ENCODE results near the gene TOP2B.

The TOP2B gene, protein sequence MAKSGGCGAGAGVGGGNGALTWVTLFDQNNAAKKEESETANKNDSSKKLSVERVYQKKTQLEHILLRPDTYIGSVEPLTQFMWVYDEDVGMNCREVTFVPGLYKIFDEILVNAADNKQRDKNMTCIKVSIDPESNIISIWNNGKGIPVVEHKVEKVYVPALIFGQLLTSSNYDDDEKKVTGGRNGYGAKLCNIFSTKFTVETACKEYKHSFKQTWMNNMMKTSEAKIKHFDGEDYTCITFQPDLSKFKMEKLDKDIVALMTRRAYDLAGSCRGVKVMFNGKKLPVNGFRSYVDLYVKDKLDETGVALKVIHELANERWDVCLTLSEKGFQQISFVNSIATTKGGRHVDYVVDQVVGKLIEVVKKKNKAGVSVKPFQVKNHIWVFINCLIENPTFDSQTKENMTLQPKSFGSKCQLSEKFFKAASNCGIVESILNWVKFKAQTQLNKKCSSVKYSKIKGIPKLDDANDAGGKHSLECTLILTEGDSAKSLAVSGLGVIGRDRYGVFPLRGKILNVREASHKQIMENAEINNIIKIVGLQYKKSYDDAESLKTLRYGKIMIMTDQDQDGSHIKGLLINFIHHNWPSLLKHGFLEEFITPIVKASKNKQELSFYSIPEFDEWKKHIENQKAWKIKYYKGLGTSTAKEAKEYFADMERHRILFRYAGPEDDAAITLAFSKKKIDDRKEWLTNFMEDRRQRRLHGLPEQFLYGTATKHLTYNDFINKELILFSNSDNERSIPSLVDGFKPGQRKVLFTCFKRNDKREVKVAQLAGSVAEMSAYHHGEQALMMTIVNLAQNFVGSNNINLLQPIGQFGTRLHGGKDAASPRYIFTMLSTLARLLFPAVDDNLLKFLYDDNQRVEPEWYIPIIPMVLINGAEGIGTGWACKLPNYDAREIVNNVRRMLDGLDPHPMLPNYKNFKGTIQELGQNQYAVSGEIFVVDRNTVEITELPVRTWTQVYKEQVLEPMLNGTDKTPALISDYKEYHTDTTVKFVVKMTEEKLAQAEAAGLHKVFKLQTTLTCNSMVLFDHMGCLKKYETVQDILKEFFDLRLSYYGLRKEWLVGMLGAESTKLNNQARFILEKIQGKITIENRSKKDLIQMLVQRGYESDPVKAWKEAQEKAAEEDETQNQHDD (N-terminal part only)

DNA sequence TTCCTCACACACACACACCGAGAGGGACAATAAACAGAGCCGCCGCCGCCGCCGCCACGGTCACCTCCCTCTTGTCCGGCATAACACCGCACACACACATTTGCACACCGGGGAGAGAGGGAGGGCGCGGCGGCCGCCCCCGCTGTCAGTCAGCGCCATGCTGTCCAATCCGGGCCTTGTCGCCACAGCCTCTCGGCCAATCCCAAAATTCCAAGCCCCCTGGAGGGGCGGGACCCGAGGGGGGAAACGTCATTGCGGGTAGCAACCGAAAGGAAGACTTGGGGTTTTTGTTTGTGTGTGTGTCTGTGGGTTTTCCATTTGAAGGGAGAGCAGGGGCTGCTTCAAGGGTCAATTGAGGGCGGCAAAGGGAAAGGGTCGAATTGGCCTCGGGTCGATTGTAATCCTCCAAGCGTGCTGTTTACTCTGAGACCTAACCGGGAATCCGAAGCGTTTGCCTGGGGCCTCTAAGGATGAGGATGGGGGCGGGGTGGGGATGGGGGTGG lies at the start of gene TOP2B:
TOP2B (minus strand) TSS at position 96 of the 503 bp plus-strand sequence. CDS start 610 bp downstream, outside the sequence.
- DNase-seq: peak; percentile 90 to 96

DNA sequence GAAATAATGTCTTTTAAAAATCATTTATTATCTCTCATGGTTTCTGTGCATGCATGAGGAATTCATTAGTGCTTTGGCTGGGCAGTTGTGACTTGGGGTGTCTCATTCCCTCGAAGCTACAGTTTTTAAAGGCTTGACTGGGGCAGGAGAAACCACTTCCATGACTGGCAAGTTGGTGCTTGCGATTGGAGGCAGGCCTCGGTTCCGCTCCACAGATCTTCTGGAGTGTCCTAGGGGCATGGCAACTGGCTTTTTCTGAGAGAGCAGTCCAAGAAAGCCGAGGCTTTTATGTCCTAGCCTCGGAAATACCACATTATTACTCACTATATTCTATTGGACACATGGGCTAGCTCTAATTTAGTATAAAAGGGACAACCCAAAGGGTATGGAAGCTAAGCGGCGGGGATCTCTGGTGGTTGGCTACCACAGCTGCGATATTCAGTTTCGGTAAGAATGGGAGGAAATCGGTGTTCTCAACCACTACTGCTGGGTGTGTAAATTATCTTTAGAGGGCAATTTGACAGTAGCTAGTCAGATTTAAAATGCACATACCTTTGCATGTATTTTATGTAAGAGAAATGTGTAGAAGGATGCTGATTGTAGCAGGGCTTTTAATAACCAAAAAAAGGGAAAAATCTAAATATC lies 48.8 kb upstream of the TOP2B start:
- DNase-seq: no peak

DNA sequence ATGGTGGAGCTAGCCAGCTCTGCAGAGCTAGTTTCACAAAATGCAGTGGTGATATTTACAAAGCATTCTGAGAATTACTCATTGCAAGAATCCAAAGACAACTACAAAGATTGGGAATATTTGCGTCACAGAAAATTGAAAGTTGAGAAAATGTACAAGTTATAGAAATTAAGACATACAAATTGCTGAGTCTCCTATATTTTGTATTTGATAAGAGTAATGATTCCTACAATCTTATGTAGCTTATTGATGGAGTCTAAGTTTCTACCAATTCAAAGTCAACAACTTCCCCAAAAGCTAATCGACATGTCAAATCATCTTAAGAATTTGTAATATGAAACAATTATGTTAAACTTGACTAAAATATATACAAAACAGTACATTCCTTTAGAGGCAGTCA lies 46.4 kb upstream of the TOP2B start:
- DNase-seq: no peak

DNA sequence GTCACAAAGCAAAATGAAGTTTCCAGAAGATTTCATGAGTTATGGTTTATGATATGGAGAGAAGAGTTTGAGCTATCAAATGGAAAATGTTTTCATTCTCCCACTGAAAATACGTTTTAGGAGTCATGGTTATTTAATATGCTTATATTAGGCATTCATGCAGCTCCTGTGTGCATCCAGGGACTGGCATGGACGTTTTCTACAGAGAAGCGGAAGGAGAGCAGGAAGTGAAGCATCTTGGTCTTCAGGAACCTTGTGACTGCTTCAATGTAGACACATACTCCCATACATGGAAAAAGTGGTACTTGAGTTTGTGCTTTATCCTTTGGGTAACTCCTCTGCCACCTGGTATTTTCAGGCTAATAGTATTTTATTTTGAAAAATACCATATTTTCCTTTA lies 43.3 kb upstream of the TOP2B start:
- DNase-seq: no peak

DNA sequence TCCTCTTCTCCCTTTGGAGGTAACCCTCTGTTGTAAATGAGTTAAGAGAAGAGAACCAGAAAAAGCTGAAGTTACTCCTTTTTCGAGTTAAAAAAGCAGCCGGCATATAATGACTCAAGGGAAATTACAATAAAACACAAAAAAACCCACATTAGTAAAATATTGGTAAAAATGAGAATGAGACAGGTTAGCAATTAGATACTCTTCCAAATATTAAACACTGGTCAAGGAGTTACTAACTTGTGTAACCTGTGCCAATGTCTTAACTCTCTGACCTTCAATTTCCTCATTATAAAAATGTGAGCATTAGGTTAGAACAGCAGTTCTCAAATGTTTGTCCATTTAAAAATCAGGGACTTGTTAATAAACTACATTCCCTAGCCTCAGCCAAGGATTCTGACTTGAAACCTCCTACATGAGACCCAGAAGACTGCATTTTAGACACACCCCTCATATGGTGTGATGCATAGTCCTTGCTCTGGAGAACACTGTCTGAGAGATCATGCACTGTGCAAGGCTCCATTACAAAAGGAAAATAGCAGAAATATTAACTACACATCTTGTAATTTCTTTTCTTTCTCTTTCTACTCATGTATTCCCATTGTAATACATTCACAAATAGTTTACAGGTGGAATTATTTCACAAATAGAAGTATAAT lies 42.7 kb upstream of the TOP2B start:
- no peak for DNase-seq

DNA sequence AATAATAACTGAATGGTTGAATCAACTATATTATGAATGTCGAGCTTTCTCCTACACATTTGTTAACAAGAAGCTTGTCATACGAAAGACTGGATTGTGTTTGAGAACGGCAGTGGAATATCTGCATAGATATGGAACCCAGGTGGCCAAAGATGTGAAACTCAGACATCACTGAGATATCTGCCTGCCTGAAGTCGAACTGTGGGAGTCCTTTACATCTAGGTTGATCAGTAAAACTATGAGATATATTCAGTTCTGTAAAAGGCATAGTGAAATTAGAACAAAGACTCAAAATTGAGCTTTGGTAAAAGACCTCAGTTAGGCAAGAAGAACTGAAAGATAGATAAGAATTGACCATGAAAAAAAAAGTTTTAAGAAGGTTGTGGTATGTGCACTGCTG lies 41.5 kb upstream of the TOP2B start:
- DNase-seq: no peak

DNA sequence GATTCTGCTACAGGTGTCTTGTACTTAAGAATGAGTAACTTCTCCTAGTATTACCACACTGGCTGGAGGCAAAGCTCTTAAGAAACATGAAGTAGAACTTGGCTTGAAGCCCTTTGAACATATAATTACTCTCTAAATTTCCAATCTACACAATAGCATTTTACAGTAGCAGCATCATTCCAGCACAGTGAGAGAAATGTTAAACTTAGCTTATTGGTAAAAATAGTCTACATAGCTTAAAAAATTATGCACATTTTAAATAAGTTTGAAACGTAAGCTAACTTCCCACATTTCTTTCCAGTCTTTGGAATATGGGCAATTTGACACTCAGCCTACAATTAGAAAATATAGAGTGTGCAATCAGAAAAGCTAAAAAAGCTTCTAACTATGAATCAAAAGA lies 32.8 kb upstream of the TOP2B start:
- DNase-seq: no peak

DNA sequence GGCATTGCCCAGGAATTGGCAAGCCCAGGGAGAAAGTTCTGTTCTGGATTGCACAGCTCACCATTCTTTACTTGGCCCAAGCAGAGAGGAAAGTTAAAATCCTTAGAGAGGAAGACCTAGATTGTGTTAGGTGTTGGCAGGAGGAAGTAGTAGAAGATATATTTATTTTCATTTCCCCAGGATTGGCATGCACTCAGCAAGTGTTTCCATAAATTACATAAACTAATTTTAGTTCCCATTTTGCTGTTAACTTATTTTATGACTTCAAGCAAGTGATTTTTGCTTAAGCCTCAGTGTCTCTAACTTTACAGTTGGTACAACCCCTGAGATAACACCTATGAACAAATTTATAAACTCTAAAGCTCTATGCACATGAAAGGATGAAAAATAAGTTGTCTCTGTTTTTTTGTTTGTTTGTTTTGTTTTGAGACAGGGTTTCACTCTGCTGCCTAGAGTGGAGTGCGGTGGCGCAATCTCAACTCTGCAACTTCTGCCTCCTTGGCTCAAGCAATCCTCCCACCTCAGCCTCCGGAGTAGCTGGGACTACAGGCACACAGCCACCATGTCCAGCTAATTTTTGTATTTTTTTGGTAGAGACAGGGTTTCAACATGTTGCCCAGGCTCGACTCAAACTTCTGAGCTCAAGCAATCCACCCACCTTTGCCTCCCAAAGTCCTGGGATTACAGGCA lies 31.2 kb upstream of the TOP2B start:
- DNase-seq: no peak

DNA sequence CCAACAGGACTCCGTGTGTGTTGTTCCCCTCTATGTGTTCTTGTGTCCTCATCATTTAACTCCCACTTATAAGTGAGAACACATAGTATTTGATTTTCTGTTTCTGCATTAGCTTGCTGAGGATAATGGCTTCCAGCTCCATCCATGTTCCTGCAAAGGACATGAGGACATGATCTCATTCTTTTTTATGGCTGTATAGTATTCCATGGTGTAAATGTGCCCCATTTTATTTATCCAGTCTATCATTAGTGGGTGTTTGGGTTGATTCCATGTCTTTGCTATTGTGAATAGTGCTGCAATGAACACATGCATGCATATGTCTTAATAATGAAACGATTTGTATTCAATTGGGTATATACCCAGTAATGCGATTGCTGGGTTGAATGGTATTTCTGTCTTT lies 28.5 kb upstream of the TOP2B start:
- no peak for DNase-seq

DNA sequence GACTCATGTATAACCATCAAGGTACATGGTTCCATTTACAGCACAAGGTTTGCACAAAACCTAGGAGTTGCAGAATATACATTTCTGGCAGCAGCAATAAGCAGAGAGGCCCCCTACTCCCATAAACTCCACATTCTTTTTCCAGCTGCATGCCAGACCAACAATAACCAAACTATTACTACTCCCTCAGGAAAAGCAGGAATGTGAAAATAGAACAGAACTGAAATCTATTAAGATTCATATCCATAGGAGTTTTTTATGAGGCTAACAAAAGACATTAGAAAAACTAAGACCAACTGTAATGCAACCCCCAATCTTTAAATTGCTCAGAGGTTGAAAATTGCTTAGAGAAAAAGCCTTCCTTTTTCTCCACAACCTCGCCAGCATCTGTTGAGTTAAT lies 27.6 kb upstream of the TOP2B start:
- DNase-seq: no peak

DNA sequence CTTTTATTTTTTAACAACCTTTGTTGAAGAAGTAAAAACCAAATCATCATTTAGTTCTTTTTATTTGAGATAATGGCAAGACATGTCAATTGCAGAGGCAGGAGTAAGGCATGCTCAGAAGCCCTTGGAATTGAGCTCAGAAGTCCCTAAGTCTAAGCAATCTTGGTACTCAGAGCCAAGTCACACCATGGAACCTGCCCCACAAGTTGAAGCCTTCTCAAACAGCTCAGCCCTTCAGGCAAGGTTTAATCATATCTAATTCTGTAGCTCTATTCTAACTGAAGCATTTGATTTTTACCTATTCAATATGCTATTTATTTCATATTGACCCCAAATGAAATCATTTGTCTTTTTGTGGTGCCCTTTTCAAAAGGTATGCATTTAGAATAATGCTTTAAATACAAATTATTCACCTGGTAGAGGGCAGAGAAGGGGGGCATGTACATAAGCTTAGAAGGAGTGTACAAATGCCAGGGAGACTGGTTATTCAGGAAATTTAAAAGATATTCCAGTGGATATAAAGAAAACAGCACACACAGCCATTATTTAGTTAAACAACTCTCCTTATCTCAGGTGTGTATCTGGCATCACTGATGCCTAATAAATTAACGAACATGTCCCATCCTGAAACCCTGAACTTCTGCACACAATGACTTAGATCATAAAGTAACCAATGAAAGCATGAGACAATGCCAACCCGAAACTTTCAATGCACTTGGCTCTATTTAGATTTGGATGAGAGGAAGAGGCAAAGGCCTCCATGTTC lies 26.2 kb upstream of the TOP2B start:
- DNase-seq: no peak

DNA sequence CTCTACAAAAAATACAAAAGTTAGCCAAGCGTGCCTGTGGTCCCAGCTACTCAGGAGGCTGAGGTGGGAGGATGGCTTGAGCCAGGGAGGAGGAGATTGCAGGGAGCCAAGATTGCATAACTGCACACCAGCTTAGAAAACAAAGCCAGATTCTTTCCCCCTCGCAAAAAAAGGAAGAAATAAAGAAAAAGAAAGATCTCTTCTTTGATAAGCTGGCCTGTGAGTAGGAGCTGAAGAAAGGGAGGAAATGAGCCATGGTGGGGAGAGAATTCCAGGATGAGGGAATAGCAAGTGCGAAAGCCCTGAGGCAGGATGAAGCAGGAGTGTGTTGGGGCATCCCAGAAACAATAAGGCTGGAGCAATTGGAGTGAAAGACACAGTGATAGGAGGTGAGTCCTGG lies 24.5 kb upstream of the TOP2B start:
- DNase-seq: no peak

DNA sequence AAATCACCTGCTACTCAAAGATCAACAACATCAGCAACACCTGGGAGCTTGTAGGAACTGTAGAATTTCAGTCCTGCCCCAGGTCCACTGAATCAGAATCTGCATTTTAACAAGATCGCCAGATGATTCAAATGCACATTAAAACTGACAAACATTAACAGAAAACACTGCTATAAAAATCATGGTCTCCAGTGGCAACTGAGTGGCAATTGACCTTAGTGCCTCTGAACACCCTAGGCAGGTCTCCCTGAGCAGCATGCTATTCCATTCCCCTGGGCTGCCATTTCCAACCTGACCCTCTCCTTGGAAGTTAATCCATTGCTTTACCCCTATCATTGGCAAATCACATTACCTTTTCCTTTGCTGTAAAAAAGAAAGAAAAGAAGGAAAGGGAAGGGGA lies 23.0 kb upstream of the TOP2B start:
- no peak for DNase-seq

DNA sequence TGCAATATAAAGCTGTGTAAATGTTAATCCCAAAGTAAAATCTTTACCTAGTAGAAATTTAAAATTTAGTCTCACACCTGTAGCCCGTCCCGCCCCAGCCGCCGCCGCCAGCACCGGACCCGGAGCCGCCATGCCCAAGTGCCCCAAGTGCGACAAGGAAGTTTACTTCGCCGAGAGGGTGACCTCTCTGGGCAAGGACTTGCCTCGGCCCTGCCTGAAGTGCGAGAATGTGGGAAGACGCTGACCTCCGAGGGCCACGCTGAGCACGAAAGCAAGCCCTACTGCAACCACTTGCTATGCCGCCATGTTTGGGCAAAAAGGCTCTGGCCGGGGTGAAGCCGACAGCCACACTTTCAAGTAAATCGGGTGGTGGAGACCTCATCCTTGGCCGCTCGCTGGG lies 22.1 kb upstream of the TOP2B start:
- no peak for DNase-seq

DNA sequence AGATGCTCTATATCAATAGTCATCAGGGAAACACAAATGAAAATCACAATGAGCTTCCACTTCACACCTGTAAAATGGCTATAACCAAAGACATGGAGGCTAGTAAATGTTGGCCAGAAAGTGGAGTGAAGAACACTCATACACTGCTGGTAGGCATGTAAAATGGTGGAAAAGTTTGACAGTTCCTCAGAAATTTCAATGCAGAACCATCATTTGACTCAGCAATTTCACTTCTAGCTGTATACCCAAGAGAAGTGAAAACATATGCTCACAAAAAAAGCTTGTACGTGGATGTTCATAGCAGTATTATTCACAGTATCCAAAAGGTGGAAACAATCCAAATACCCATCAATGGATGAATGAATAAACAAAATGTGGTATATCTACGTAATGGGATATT lies 19.2 kb upstream of the TOP2B start:
- DNase-seq: no peak

DNA sequence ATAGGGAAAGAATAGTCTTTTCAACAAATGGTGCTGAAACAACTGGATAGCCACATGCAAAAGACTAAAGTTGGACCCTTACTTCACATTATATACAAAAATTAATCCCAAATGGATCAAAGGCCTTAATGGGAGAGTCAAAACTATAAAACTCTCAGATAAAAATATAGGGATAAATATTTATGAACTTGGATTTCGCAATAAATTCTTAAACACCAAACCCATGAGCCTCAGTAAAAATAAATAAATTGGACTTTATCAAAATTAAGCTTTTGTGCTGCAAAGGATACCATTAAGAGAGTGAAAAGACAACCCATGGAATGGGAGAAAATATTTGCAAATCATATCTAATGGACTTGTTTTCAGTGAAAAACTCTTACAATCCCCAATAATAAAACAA lies 18.7 kb upstream of the TOP2B start:
- no peak for DNase-seq

DNA sequence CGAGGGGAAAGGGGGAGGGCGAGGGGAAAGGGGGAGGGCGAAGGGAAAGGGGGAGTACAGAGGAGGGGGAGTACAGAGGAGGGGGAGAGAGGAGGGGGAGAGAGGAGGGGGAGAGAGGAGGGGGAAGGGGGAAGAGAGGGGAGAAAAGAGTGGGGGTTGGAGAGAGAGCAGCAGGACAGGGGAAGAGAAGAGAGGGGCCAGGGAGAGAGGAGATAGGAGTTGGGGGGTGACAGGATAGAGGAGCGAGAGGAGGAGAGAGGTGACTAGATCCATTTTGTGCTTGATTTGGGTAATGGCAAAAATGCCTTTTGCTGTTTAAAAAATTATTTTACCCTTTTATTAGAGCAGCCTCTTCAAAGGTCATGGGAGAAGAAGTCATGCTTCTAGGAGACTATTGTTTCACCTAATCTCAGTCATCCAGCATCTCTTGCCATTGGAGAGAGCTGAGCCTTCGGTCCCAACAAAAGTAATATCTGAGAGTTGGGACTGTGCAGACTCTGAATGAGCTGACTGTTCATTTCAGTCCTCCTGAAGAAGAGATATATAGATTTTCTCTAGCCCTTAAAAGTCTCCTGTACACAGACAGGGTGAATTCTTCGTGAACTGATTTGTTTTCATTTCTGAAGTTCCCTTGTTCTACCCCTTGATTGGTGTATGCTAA lies 15.1 kb upstream of the TOP2B start:
- DNase-seq: no peak

DNA sequence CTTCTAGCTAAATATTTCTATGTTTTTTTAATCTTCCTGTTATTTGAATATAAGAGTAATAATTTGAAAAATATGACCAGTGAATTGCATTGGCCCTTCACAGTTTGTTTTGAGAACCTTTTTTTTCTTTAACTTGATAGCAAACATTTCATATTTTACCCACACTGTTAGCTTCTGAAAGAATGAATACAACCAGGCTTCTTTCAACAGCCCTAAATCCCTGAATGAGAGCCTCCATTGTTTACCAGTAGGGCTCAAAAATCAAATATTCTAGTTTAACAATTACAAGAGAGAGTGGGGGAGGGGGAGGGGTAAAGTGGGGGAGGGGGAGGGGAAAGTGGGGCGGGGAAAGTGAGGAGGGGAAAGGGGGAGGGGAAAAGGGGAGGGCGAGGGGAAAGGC lies 14.5 kb upstream of the TOP2B start:
- no peak for DNase-seq

DNA sequence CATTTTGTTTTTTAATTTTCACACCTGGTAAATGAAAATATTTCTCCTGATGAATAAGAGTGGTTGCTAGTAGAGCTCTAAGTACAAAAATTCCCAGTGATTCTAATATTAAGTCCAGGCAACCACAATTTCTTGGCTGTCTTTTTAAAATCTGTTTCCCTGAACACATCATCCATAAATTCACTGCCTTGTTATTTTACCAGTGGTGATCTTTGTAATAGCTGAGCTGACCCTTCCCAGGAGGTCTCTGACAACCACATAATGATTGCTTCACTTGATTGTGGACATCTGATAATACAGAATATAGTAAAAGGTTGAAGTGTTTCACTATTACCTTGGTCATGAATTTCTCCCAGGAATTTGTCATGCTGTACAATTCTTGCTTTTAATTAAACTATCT lies 13.9 kb upstream of the TOP2B start:
- DNase-seq: no peak

DNA sequence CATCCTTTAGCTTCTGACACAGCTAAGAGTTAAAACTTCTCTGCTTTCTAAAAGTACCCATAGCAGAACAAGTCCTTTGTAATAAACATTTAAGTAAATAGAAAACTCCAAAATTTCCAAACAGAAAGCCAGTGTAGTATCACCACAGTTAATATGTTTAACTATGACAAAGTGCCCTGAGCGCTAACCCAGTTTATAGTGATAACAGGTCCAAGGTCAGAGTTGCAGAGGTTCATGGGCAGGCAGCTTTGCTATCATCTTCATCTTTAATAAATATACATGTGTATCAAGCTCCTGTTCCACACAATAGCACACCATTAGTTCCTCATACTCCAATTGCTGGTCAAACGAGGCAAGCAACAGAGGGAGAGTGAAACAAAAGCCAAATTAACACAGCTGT lies 12.4 kb upstream of the TOP2B start:
- DNase-seq: no peak
